Measurements from ENCODE around the gene GPR135. TPM values are rescaled to one million over a fixed set of nuclear protein-coding genes. Genes with fewer than 3 reads are reported as not detected.

The GPR135 gene
- total and polyA plus RNA-seq, 2 of the 13 experiments (the other 11 are each of a cell fraction or from before 2014, with no cell fraction given), result 0.46 to 1.3 TPM

DNA sequence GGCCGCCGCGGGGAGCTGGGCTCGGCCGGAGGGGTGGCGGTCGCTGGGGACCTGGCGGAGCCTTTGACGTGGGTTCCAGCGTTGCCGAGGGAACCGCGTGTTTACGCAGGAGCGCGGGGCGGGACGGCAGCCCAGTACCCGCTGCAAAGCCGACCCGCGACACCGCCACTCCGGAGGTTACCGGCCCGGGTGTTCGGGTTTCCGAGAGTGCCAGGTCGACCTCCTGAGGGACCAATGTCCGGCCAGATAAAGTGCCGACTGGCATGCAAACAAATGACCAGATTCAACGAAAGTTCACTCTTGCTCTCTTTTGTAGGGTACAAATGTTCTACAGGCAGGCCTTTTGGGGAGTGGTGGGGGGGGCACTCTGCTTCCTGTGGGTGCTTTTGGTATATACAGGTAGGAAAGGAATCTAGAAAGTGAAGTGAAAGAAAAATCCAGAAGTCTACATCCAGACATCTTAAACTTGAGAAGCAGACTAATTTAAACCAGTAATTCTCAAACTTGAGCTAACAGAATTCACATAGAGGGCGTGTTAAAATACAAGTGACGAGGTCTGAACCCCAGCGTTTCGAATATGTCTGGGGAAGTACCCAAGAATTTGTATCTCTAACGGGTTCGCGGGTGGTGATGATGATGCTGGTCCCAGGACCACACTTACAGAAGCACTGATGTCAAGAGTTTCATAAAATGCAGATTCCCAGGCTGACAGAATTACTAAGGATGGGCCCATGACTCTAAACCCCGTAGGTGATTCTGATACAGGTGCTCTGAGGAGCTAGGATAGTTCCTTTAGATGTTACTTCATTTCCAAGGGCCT, at the start of gene GPR135 (continued):
- TF ChIP-seq, protein P1, sequence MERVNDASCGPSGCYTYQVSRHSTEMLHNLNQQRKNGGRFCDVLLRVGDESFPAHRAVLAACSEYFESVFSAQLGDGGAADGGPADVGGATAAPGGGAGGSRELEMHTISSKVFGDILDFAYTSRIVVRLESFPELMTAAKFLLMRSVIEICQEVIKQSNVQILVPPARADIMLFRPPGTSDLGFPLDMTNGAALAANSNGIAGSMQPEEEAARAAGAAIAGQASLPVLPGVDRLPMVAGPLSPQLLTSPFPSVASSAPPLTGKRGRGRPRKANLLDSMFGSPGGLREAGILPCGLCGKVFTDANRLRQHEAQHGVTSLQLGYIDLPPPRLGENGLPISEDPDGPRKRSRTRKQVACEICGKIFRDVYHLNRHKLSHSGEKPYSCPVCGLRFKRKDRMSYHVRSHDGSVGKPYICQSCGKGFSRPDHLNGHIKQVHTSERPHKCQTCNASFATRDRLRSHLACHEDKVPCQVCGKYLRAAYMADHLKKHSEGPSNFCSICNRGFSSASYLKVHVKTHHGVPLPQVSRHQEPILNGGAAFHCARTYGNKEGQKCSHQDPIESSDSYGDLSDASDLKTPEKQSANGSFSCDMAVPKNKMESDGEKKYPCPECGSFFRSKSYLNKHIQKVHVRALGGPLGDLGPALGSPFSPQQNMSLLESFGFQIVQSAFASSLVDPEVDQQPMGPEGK (CRISPR knock-in tag; IDR thresholded peaks at IDR 0.05), result no peak
- TF ChIP-seq FIP1L1 (IDR thresholded peaks at IDR 0.05; ENCODE audit: borderline replicate concordance, insufficient read depth, low read depth, low read length) (no peak), TARDBP (CRISPR knock-in tag; IDR thresholded peaks at IDR 0.05) (no peak), SATB2 (CRISPR knock-in tag; IDR thresholded peaks at IDR 0.05) (no peak), ZNF251 (CRISPR knock-in tag; IDR thresholded peaks at IDR 0.05) (no peak), ZNF34 (CRISPR knock-in tag; IDR thresholded peaks at IDR 0.05; ENCODE audit: borderline replicate concordance) (no peak), ZC3H4 (CRISPR knock-in tag; IDR thresholded peaks at IDR 0.05; ENCODE audit: borderline replicate concordance) (no peak), ZNF383 (CRISPR knock-in tag; IDR thresholded peaks at IDR 0.05; ENCODE audit: borderline replicate concordance) (no peak), ZBTB20 (CRISPR knock-in tag; IDR thresholded peaks at IDR 0.05; ENCODE audit: borderline replicate concordance, low read depth) (no peak), SNAPC2 (CRISPR knock-in tag; IDR thresholded peaks at IDR 0.05) (no peak), ZNF30 (CRISPR knock-in tag; IDR thresholded peaks at IDR 0.05) (no peak), FOXO1 (CRISPR knock-in tag; IDR thresholded peaks at IDR 0.05) (peak; percentile 51; the same call in 1 of the 2 replicates), GPN1 (CRISPR knock-in tag; IDR thresholded peaks at IDR 0.05; ENCODE audit: borderline replicate concordance) (no peak)
- TF ChIP-seq, protein P2, sequence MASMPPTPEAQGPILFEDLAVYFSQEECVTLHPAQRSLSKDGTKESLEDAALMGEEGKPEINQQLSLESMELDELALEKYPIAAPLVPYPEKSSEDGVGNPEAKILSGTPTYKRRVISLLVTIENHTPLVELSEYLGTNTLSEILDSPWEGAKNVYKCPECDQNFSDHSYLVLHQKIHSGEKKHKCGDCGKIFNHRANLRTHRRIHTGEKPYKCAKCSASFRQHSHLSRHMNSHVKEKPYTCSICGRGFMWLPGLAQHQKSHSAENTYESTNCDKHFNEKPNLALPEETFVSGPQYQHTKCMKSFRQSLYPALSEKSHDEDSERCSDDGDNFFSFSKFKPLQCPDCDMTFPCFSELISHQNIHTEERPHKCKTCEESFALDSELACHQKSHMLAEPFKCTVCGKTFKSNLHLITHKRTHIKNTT (CRISPR knock-in tag; IDR thresholded peaks at IDR 0.05), result no peak
- TF ChIP-seq, protein P3, sequence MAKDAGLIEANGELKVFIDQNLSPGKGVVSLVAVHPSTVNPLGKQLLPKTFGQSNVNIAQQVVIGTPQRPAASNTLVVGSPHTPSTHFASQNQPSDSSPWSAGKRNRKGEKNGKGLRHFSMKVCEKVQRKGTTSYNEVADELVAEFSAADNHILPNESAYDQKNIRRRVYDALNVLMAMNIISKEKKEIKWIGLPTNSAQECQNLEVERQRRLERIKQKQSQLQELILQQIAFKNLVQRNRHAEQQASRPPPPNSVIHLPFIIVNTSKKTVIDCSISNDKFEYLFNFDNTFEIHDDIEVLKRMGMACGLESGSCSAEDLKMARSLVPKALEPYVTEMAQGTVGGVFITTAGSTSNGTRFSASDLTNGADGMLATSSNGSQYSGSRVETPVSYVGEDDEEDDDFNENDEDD (CRISPR knock-in tag; IDR thresholded peaks at IDR 0.05; ENCODE audit: borderline replicate concordance), result no peak
- TF ChIP-seq, protein P4, sequence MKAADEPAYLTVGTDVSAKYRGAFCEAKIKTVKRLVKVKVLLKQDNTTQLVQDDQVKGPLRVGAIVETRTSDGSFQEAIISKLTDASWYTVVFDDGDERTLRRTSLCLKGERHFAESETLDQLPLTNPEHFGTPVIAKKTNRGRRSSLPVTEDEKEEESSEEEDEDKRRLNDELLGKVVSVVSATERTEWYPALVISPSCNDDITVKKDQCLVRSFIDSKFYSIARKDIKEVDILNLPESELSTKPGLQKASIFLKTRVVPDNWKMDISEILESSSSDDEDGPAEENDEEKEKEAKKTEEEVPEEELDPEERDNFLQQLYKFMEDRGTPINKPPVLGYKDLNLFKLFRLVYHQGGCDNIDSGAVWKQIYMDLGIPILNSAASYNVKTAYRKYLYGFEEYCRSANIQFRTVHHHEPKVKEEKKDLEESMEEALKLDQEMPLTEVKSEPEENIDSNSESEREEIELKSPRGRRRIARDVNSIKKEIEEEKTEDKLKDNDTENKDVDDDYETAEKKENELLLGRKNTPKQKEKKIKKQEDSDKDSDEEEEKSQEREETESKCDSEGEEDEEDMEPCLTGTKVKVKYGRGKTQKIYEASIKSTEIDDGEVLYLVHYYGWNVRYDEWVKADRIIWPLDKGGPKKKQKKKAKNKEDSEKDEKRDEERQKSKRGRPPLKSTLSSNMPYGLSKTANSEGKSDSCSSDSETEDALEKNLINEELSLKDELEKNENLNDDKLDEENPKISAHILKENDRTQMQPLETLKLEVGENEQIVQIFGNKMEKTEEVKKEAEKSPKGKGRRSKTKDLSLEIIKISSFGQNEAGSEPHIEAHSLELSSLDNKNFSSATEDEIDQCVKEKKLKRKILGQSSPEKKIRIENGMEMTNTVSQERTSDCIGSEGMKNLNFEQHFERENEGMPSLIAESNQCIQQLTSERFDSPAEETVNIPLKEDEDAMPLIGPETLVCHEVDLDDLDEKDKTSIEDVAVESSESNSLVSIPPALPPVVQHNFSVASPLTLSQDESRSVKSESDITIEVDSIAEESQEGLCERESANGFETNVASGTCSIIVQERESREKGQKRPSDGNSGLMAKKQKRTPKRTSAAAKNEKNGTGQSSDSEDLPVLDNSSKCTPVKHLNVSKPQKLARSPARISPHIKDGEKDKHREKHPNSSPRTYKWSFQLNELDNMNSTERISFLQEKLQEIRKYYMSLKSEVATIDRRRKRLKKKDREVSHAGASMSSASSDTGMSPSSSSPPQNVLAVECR (CRISPR knock-in tag; IDR thresholded peaks at IDR 0.05; ENCODE audit: borderline replicate concordance), result peak; percentile 67; the same call in 1 of the 2 replicates
- TF ChIP-seq, protein P5, sequence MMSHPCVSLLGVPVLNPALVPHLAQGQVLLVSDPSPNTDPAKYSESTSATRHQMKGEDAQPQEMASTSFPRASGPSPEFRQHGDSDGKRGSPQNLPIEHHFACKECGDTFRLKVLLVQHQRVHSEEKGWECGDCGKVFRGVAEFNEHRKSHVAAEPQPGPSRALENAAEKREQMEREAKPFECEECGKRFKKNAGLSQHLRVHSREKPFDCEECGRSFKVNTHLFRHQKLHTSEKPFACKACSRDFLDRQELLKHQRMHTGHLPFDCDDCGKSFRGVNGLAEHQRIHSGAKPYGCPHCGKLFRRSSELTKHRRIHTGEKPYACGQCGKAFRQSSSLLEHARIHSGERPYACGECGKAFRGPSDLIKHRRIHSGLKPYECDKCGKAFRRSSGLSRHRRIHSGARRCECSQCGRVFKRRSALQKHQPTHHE (CRISPR knock-in tag; IDR thresholded peaks at IDR 0.05; ENCODE audit: borderline replicate concordance), result no peak
- TF ChIP-seq, protein P6, sequence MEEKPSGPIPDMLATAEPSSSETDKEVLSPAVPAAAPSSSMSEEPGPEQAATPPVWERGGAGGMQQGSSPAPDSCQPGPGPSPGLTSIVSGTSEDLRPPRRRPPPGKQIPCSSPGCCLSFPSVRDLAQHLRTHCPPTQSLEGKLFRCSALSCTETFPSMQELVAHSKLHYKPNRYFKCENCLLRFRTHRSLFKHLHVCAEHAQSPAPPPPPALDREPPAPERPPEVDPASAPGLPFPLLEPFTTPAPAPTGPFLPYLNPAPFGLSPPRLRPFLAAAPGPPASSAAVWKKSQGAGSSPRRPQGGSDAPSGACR (CRISPR knock-in tag; IDR thresholded peaks at IDR 0.05), result no peak

All from HepG2 (cell line).